IMR-90 (cell line): ENCODE measurements around the gene PIK3R3. TPM values are rescaled to one million over a fixed set of nuclear protein-coding genes. Genes with fewer than 3 reads are reported as not detected.

Source experiments
- ATAC-seq: fragments of 200-7000 bp; cut with Tn5 transposase; 2 replicates; pipeline ENCODE4 v1.9.1; 2020; ENCODE audit warnings: low read depth, mild to moderate bottlenecking, moderate library complexity
- BruUV-seq: library from RNA; stranded (reverse); fragments of 400-500 nt; replicated peaks from 2 replicates; lab custom pipeline; 2021; lab: Mats Ljungman, UMichigan
- CTCF ChIA-PET: fragments of 300-600 bp; formaldehyde crosslinking; extraction: SDS; loops from one replicate; lab custom pipeline; 2021; ENCODE audit warnings: antibody characterized with exemption; lab: Yijun Ruan, JAX
- POLR2A ChIA-PET: fragments of 300-600 bp; sonication (Branson Sonifier 250); formaldehyde crosslinking; loops from one replicate; lab custom pipeline; 2022; ENCODE audit warnings: antibody characterized with exemption; ENCODE audit not compliant: unreplicated experiment; lab: Charles Lee
- DNase-seq: peaks from one replicate; pipeline ENCODE4 v3.0.0; 2013
- H2AFZ ChIP-seq: replicated peaks from 2 replicates; pipeline ENCODE3; 2013; ENCODE audit warnings: low read length, mild to moderate bottlenecking; ENCODE audit not compliant: poor library complexity
- H2AK5ac ChIP-seq: 2 replicates; pipeline ENCODE4 v1.6.1; 2013; ENCODE audit warnings: low read depth, low read length, inconsistent platforms
- H2AK9ac ChIP-seq: replicated peaks from 2 replicates; pipeline ENCODE3; 2013; ENCODE audit warnings: mild to moderate bottlenecking, low read depth, low read length, moderate library complexity; ENCODE audit not compliant: poor library complexity
- H2BK120ac ChIP-seq: 2 replicates; pipeline ENCODE4 v1.6.1; 2013; ENCODE audit warnings: low read depth, low read length, inconsistent platforms
- H2BK15ac ChIP-seq: 3 replicates; pipeline ENCODE4 v1.6.1; 2013; ENCODE audit warnings: low read depth, low read length, inconsistent platforms
- H2BK20ac ChIP-seq: 2 replicates; pipeline ENCODE4 v1.6.1; 2013; ENCODE audit warnings: low read depth, mild to moderate bottlenecking, inconsistent platforms, low read length, moderate library complexity
- H2BK5ac ChIP-seq: 2 replicates; pipeline ENCODE4 v1.6.1; 2013; ENCODE audit warnings: mild to moderate bottlenecking, low read depth, low read length, inconsistent platforms; ENCODE audit not compliant: poor library complexity, severe bottlenecking
- H3K14ac ChIP-seq: replicated peaks from 2 replicates; pipeline ENCODE4 v1.6.1; 2013; ENCODE audit warnings: low read depth, low read length, inconsistent platforms
- H3K18ac ChIP-seq: 2 replicates; pipeline ENCODE4 v1.6.1; 2013; ENCODE audit warnings: low read depth, low read length, control low read depth
- H3K23ac ChIP-seq: 2 replicates; pipeline ENCODE4 v1.6.1; 2013; ENCODE audit warnings: low read depth, low read length, inconsistent platforms
- H3K27ac ChIP-seq: 2 replicates; pipeline ENCODE4 v1.5.1; 2013; ENCODE audit warnings: mild to moderate bottlenecking, control low read depth, low read length; ENCODE audit not compliant: insufficient read depth
- H3K27me3 ChIP-seq: 2 replicates; pipeline ENCODE4 v1.6.1; 2013; ENCODE audit warnings: low read length; ENCODE audit not compliant: control insufficient read depth, insufficient read depth
- H3K36me3 ChIP-seq: 2 replicates; pipeline ENCODE4 v1.6.1; 2013; ENCODE audit warnings: low read length, mixed read lengths; ENCODE audit not compliant: control insufficient read depth, insufficient read depth
- H3K4ac ChIP-seq: 2 replicates; pipeline ENCODE4 v1.6.1; 2013; ENCODE audit warnings: low read depth, low read length, inconsistent platforms
- H3K4me1 ChIP-seq: 2 replicates; pipeline ENCODE4 v1.6.1; 2013; ENCODE audit warnings: low read length, mixed read lengths; ENCODE audit not compliant: control insufficient read depth, insufficient read depth
- H3K4me2 ChIP-seq: 2 replicates; pipeline ENCODE4 v1.6.1; 2013; ENCODE audit warnings: low read depth, mild to moderate bottlenecking, control low read depth, low read length, moderate library complexity
- H3K4me3 ChIP-seq: 2 replicates; pipeline ENCODE4 v1.5.1; 2013; ENCODE audit warnings: low read depth, mild to moderate bottlenecking, control low read depth, low read length, moderate library complexity; ENCODE audit not compliant: insufficient read depth
- H3K56ac ChIP-seq: 2 replicates; pipeline ENCODE4 v1.6.1; 2013; ENCODE audit warnings: low read length, inconsistent platforms; ENCODE audit not compliant: insufficient read depth; ENCODE audit errors: extremely low read depth
- H3K79me1 ChIP-seq, 2 experiments: 2 replicates each; pipeline ENCODE4 v1.6.1; 2013; ENCODE audit warnings: low read length in 2 of 2, inconsistent platforms in 1 of 2, low read depth in 1 of 2
- H3K9ac ChIP-seq: 2 replicates; pipeline ENCODE4 v1.6.1; 2013; ENCODE audit warnings: low read depth, low read length, control low read depth
- H3K9me1 ChIP-seq: 2 replicates; pipeline ENCODE4 v1.6.1; 2013; ENCODE audit warnings: low read length, inconsistent platforms; ENCODE audit not compliant: insufficient read depth
- H3K9me3 ChIP-seq: 2 replicates; pipeline ENCODE4 v1.6.1; 2013; ENCODE audit warnings: low read length; ENCODE audit not compliant: control insufficient read depth, insufficient read depth
- H4K20me1 ChIP-seq: 2 replicates; pipeline ENCODE4 v1.6.1; 2013; ENCODE audit warnings: low read length, inconsistent platforms; ENCODE audit not compliant: insufficient read depth
- H4K5ac ChIP-seq: 2 replicates; pipeline ENCODE4 v1.6.1; 2013; ENCODE audit warnings: mild to moderate bottlenecking, low read depth, low read length, control low read depth
- H4K8ac ChIP-seq, 2 experiments: 2 replicates each; pipeline ENCODE4 v1.6.1; 2013; ENCODE audit warnings: low read depth in 2 of 2, low read length in 2 of 2, control low read depth in 1 of 2, inconsistent platforms in 1 of 2
- H4K91ac ChIP-seq: 2 replicates; pipeline ENCODE4 v1.6.1; 2013; ENCODE audit warnings: low read depth, low read length, inconsistent platforms; ENCODE audit not compliant: insufficient read depth
- BHLHE40 ChIP-seq: fragments of 150-350 bp; IDR thresholded peaks from 2 replicates; pipeline ENCODE4 v1.6.1; 2016; ENCODE audit warnings: mild to moderate bottlenecking, low read depth, low read length
- CEBPB ChIP-seq: IDR thresholded peaks from 2 replicates; pipeline ENCODE4 v1.6.1; 2012; ENCODE audit warnings: low read depth, low read length, improper control_type of control experiment
- CHD1 ChIP-seq: IDR thresholded peaks from 2 replicates; pipeline ENCODE4 v1.6.1; 2012; ENCODE audit warnings: low read depth, low read length, improper control_type of control experiment
- FOS ChIP-seq: fragments of 150-350 bp; IDR thresholded peaks from 2 replicates; pipeline ENCODE4 v1.6.1; 2016; ENCODE audit warnings: low read depth, low read length
- MAFK ChIP-seq: IDR thresholded peaks from 2 replicates; pipeline ENCODE4 v1.6.1; 2012; ENCODE audit warnings: low read depth, low read length, improper control_type of control experiment
- MAZ ChIP-seq: IDR thresholded peaks from 2 replicates; pipeline ENCODE4 v1.6.1; 2012; ENCODE audit warnings: low read depth, mild to moderate bottlenecking, low read length, improper control_type of control experiment, moderate library complexity, borderline replicate concordance
- MXI1 ChIP-seq: IDR thresholded peaks from 2 replicates; pipeline ENCODE4 v1.6.1; 2012; ENCODE audit warnings: low read depth, mild to moderate bottlenecking, low read length, moderate library complexity, borderline replicate concordance
- NFE2L2 ChIP-seq: fragments of 150-350 bp; IDR thresholded peaks from 2 replicates; pipeline ENCODE4 v1.6.1; 2016; ENCODE audit warnings: low read depth, mild to moderate bottlenecking, low read length
- POLR2A ChIP-seq: IDR thresholded peaks from 2 replicates; pipeline ENCODE4 v1.6.1; 2012; ENCODE audit warnings: mild to moderate bottlenecking, low read depth, low read length
- RAD21 ChIP-seq: IDR thresholded peaks from 2 replicates; pipeline ENCODE4 v1.6.1; 2012; ENCODE audit warnings: low read length, improper control_type of control experiment
- RCOR1 ChIP-seq: IDR thresholded peaks from 2 replicates; pipeline ENCODE4 v1.6.1; 2012; ENCODE audit warnings: mild to moderate bottlenecking, low read length, improper control_type of control experiment; ENCODE audit not compliant: insufficient replicate concordance
- RFX5 ChIP-seq: IDR thresholded peaks from 2 replicates; pipeline ENCODE4 v1.8.0; 2012; ENCODE audit warnings: low read depth, mild to moderate bottlenecking, low read length, moderate library complexity
- SMC3 ChIP-seq: fragments of 150-350 bp; IDR thresholded peaks from 2 replicates; pipeline ENCODE4 v1.6.1; 2016; ENCODE audit warnings: low read depth, mild to moderate bottlenecking, antibody characterized with exemption, low read length, moderate library complexity
- USF2 ChIP-seq: fragments of 150-350 bp; IDR thresholded peaks from 2 replicates; pipeline ENCODE4 v1.6.1; 2017; ENCODE audit warnings: mild to moderate bottlenecking, antibody characterized with exemption, low read length, low read depth
- WGBS, 2 experiments: methylation state at CpG; one replicate each; pipeline versions ENCODE4 v1.1.5 to v1.1.7; 2013; ENCODE audit warnings: missing lambda C conversion rate in 2 of 2; ENCODE audit not compliant: insufficient read length in 1 of 2; ENCODE audit errors: extremely low coverage in 2 of 2; 5-methylcytosine and 5-hydroxymethylcytosine counted together
- dilution Hi-C: fragments of 300-500 bp; cut with HindIII; formaldehyde crosslinking; loops from one replicate; pipeline ENCODE4 v1.14.3; 2018; ENCODE audit warnings: low sequenced_read_pairs; ENCODE audit not compliant: unreplicated experiment
- in situ Hi-C: fragments of 300-500 bp; cut with MboI; formaldehyde crosslinking; loops from 3 replicates; pipeline ENCODE4 v1.14.3; 2019; ENCODE audit warnings: low sequenced_read_pairs, inconsistent platforms, mixed read lengths
- intact Hi-C: fragments of 100-400 bp; cut with micrococcal nuclease; formaldehyde crosslinking; loops from 2 replicates; pipeline ENCODE4 v1.10.0; 2022
- polyA plus RNA-seq, 3 experiments: library from polyadenylated mRNA; depleted of rRNA; stranded (reverse); fragments of >200 nt; gene quantifications; 2 replicates each; pipeline ENCODE4 v1.2.3, GENCODE V29; 2012; ENCODE audit warnings: low replicate concordance in 1 of 3
- total RNA-seq: library from RNA; depleted of rRNA; stranded (reverse); fragments of >200 nt; gene quantifications from 2 replicates; pipeline ENCODE4 v1.2.3, GENCODE V29; 2012
- TF ChIP-seq, protein P1 (sequence below): fragments of 150-350 bp; IDR thresholded peaks from 2 replicates; pipeline ENCODE4 v1.6.1; 2016; ENCODE audit warnings: low read depth, mild to moderate bottlenecking, low read length, moderate library complexity, borderline replicate concordance
- TF ChIP-seq, protein P2 (sequence below): conservative IDR thresholded peaks from 2 replicates; pipeline ENCODE4 v1.5.1; 2012; ENCODE audit warnings: mild to moderate bottlenecking, low read depth, low read length, improper control_type of control experiment

PIK3R3 gene
- total and polyA plus RNA-seq, 2 of the 4 experiments (the other 2 are of a cell fraction) = 5.3 to 9.9 TPM

DNA sequence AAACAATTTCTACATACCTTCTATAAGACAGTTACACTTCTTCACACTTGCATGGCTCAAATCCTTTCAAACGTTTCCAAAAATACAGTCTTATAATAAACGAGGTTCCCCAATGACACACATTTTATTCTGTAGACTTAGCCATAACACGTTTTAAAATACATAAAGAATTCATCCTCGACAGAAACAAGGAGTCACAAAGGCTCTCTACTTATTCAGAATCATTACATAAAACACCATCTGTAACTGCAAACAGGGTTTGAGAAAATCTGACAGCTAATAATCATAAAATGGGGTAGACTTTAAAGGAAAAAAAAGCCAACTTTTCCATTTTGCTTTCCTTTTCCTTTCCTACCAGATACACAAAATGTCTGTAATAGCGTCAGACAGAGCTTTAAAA lies 1.8 kb downstream of the PIK3R3 start:
- Histone ChIP-seq H4K20me1 (peaks cover 3% of the 10 kb centered on the region; the same call in 1 of the 2 replicates), H2AFZ (no peak overlapping the region), H2BK120ac (no peak overlapping the region), H3K23ac (peak overlapping the region; percentile 41; the same call in 1 of the 2 replicates), H4K91ac (no peak overlapping the region), H2AK9ac (no peak overlapping the region), H4K5ac (no peak overlapping the region), H3K9me3 (no peaks in the 10 kb centered on the region), H2BK15ac (no peak overlapping the region), H3K4ac (no peak overlapping the region), H2BK5ac (peak overlapping the region; percentile 9), H3K9ac (peak overlapping the region; percentile 45; the same call in 1 of the 2 replicates), H3K14ac (no peak overlapping the region), H3K27me3 (no peaks in the 10 kb centered on the region), H2AK5ac (no peak overlapping the region), H3K18ac (no peak overlapping the region), H3K4me1 (peaks cover 2% of the 10 kb centered on the region), H2BK20ac (no peak overlapping the region), H3K4me3 (peak overlapping the region; percentile 54), H3K79me1 (peaks cover 6 to 18% of the 10 kb centered on the region in 2 experiments; a peak in 3 of 4 replicates), H4K8ac (no peak overlapping the region), H3K4me2 (peak overlapping the region; percentile 91), H3K27ac (no peak overlapping the region), H3K36me3 (no peaks in the 10 kb centered on the region), H3K9me1 (no peaks in the 10 kb centered on the region), H3K56ac (no peak overlapping the region)
- in situ Hi-C loops (no loop called here), dilution Hi-C loops (no loop called here), intact Hi-C loops (loop anchor here (1.0 kb wide), 1 partner anchor 49 kb away; no protein-coding TSS in a partner anchor)
- ChIA-PET CTCF (interaction anchor here (0.6 kb wide), 1 partner anchor 82 kb away, joined by 3 read pairs; no protein-coding TSS in a partner anchor), POLR2A (interaction anchor here (1.0 kb wide), 1 partner anchor 37 kb away, joined by 4 read pairs; no protein-coding TSS in a partner anchor)
- DNase-seq = no peak
- TF ChIP-seq RAD21 (no peak), CHD1 (no peak), NFE2L2 (no peak), USF2 (no peak), RCOR1 (no peak), MXI1 (no peak), MAZ (no peak), MAFK (no peak), POLR2A (no peak), BHLHE40 (no peak), SMC3 (no peak), RFX5 (no peak), FOS (no peak), CEBPB (no peak)
- TF ChIP-seq, protein P1, sequence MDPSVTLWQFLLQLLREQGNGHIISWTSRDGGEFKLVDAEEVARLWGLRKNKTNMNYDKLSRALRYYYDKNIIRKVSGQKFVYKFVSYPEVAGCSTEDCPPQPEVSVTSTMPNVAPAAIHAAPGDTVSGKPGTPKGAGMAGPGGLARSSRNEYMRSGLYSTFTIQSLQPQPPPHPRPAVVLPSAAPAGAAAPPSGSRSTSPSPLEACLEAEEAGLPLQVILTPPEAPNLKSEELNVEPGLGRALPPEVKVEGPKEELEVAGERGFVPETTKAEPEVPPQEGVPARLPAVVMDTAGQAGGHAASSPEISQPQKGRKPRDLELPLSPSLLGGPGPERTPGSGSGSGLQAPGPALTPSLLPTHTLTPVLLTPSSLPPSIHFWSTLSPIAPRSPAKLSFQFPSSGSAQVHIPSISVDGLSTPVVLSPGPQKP = no peak
- TF ChIP-seq, protein P2, sequence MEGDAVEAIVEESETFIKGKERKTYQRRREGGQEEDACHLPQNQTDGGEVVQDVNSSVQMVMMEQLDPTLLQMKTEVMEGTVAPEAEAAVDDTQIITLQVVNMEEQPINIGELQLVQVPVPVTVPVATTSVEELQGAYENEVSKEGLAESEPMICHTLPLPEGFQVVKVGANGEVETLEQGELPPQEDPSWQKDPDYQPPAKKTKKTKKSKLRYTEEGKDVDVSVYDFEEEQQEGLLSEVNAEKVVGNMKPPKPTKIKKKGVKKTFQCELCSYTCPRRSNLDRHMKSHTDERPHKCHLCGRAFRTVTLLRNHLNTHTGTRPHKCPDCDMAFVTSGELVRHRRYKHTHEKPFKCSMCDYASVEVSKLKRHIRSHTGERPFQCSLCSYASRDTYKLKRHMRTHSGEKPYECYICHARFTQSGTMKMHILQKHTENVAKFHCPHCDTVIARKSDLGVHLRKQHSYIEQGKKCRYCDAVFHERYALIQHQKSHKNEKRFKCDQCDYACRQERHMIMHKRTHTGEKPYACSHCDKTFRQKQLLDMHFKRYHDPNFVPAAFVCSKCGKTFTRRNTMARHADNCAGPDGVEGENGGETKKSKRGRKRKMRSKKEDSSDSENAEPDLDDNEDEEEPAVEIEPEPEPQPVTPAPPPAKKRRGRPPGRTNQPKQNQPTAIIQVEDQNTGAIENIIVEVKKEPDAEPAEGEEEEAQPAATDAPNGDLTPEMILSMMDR = no peak
- BruUV-seq = no TSS peak
- 0% methylated on average over 1 of the region's 5 CpGs; no CpG with 5 or more reads in 1 of the 2 experiments for WGBS, 2 experiments
- no peak for ATAC-seq
